Measurements from ENCODE around the gene TP53BP2.

GRCh38 chr1:223837687-223838086 is 8.1 kb downstream of the TP53BP2 start:
- no peak for TF ChIP-seq CTCF (IDR thresholded peaks at IDR 0.05)
- no peak for TF ChIP-seq EP300 (IDR thresholded peaks at IDR 0.05)
- TF ChIP-seq POLR2A (IDR thresholded peaks at IDR 0.05): no peak
